Activated T-cell treated with anti-CD3 and anti-CD28 coated beads for 4 hours (primary cell): ENCODE measurements around the gene BNC2.
"Not testable (repeated sequence)": the region's sequence is repeated elsewhere in the genome, so short reads cannot be mapped to it uniquely, and the experiment has no call there.

ENCODE experiments used
- DNase-seq: peaks from one replicate; pipeline ENCODE4 v3.0.0-alpha.2; 2020

BNC2 gene

GRCh38 chr9:16572005-16572734, 298.3 kb downstream of the BNC2 start:
- DNase-seq = no peak

DNA sequence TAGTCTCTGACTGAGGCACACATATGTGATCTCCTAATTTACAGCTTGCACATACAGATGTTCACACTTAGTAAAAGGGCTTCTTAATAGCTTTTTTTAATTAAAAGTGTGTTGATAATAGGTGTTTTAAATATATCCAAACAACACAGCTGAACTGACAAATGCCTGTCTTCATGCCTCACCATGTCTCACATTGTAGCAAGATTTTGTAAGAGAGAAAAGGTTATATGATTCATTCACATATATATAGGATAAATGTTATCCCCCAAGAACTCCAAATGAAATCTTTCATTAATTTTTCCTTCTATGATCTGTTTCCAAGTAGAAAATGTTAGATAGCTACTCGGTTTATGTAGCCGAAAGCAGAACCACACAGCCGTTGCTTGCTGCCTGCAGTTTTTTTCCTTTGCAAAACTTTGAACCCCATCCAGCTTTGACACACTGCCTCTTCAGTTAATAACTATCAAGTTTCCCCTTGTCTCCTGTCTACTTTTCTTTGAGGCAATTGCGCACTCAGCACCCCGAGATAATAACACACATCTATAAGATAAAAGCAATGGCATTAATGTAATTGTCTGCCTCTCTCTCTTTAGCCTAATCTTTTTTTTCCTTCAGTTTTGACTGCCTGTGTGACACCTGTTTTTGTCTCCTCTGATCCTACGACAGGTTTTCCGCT, 299.2 kb downstream of the BNC2 start:
- no peak for DNase-seq

GRCh38 chr9:16563446-16563845, 307.0 kb downstream of the BNC2 start:
- DNase-seq = no peak

GRCh38 chr9:16561121-16561520, 309.3 kb downstream of the BNC2 start:
- no peak for DNase-seq

GRCh38 chr9:16559418-16560188, 310.9 kb downstream of the BNC2 start:
- DNase-seq = no peak

DNA sequence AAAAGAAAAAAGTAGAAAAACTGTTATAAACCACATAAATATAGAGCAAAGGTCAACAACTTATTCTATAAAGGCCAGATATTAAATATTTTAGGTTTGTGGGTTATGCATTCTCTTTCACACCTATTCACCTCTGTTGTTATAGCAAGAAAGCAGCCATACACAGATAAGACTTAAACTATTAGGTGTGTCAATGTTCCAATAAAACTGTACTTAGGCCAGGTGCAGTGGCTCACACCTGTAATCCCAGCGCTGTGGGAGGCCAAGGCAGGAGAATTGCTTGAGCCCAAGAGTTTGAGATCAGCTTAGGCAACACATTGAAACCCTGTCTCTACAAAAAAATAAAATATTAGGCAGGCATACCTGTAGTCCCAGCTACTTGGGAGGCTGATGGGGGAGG, 314.7 kb downstream of the BNC2 start:
- no peak for DNase-seq

- no peak for DNase-seq
These were observed 316.5 kb downstream of the BNC2 start for GRCh38 chr9:16553869-16554540.

DNA sequence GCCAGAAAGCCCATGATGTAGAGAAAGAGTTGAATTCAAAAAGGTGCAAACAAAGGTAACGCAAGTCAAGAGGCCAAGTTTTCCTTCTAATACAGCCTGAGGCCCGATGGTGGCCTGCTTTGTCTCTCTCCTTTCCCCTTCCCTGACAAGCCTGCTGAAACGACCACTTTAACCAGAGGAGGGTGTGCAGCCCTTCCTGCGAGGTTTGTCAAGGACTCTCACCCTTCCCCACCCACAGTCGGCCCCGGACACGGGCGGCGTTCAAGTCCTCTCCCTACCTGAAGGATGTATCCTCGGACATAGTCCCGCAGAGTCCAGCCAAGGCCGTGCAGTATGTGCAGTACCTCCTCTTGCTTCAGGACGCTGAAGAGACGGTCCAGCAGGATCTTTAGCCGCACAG, 318.2 kb downstream of the BNC2 start:
- DNase-seq = no peak

GRCh38 chr9:16551692-16552091, 318.8 kb downstream of the BNC2 start:
- no peak for DNase-seq

DNA sequence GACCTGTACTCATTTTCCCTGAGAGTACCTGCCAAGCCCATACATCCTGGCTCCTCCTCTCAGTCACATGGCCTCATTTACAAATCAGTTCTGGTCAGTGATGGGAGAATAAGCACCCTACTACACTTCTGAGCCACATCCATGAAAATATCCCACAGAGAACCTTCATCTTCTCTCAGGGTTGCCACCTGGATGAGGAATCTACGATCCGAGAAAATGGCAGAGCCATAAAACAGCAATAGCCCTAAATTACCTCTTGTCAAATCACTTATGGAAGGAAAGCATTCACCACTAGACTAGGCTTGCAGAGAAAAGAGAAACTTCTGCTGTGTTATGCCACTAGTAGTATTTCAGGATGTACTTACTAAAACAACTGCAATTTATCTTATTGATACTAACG, 324.8 kb downstream of the BNC2 start:
- DNase-seq = no peak

GRCh38 chr9:16544842-16545241, 325.6 kb downstream of the BNC2 start:
- no peak for DNase-seq

- no peak for DNase-seq
These were observed 326.8 kb downstream of the BNC2 start for GRCh38 chr9:16543686-16544085.

GRCh38 chr9:16543225-16543624, 327.2 kb downstream of the BNC2 start:
- DNase-seq = no peak

- DNase-seq = no peak
These were observed 328.2 kb downstream of the BNC2 start for GRCh38 chr9:16542290-16542689.

DNA sequence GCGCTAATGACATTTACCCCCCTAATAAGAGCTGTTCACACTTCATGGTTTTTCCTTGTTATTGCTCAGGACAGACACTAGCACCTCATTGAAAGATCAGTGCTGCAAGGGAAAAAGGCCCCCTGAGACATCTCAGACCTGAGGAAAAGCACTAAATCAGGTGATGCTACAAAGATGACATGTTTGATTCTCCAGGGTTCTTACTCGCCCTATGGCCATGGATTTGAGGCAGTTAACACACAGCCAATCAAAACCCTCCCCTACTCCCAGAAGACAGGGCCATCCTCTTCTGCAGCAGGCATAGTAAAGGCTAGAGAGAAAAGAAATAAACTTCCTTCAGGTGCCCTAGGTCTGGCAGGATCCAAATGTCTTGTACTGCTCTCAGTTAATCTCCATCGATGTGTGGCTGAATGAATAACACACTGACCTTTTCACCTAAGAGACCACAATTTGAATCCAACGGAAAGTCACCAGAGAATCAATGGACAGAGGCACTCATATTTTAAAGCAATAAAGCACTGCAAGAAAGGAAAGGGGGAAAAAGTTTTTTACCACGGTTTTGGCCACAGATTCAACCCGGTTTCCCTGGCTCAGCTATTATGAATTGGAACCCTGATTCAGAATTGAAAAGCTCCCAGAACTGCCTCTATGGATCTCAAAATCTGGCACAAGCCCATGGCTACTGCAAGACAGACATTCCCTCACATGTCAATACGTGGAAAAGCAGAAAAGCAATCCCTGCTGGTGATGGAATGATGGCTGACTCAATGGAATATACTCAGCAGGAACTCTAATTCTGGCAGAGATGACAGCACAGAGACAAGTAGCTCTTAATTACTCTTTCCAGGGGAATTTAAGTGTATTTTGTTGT, 329.5 kb downstream of the BNC2 start:
- DNase-seq = no peak

DNA sequence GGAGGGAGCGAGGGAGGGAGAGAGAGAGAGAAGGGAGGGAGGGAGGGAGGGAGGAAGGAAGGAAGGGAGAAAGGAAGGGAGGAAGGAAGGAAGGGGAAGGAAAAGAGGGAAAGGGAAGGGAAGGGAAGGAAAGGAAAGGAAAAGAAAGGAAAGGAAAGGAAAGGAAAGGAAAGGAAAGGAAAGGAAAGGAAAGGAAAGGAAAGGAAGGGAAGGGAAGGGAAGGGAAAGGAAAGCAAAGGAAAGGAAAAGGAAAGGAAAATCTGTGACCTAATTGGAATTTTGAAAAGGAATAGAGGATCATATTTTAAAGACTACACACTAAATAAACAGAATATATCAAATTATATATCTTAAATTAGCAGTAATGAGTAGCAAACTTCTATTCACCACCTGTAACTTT, 330.8 kb downstream of the BNC2 start:
- not testable (repeated sequence) for DNase-seq

DNA sequence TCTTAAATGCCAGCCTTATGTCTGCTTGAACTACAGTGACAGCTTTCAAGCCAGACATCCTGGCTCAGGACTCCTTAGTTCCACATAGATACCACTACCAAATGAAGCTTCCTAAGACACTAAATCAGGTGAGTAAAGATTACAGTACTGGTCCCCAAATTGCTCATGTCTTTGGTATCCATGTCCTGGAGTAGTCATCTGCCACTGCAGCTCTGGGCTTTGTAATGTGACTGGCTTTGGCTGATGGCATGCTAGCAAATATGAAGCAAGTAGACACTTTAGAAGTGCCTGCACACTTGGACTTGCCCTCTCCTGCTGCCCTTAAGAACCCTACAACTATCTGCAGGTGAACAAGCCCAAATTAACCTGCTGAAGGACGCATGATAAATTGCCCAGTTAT, 334.9 kb downstream of the BNC2 start:
- no peak for DNase-seq

DNA sequence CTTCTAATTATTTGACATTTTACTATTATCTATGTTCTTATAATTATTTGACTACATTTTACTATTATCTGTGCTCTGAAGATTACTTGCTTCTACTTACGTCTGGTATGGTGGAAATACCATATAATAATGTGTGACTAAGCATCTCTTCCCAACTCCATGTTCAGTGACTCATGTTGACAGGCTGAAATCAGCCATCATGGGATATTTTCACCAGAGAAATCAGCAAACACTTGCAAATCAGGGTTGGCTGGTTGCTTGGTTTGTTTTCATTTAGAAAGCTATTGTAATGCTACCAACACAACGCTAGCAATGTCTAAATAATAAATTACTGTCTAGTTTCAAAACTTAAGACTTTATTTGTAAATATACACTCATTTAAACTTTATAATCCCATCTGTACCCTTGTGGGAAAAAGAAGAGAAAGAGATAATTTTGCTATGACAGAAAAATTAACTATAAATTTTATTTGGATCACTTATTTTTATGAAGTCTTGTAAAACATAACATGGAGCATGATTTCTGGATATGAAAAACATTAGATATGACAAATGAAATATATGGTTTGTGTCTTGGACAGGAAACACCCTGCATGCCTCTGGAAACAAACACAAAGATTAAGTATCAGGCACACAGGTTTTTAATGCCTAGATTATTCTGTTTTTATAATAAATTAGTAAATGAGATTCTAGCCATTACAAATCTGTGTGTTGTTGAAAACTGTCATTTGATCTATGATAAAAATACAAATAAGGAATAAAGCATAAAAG, 337.6 kb downstream of the BNC2 start:
- DNase-seq = no peak

- DNase-seq = no peak
These were observed 338.2 kb downstream of the BNC2 start for GRCh38 chr9:16532272-16532671.

- no peak for DNase-seq
These were observed 339.5 kb downstream of the BNC2 start for GRCh38 chr9:16530669-16531642.
